ENCODE measurements around the gene NFKB2.

The NFKB2 gene

DNA sequence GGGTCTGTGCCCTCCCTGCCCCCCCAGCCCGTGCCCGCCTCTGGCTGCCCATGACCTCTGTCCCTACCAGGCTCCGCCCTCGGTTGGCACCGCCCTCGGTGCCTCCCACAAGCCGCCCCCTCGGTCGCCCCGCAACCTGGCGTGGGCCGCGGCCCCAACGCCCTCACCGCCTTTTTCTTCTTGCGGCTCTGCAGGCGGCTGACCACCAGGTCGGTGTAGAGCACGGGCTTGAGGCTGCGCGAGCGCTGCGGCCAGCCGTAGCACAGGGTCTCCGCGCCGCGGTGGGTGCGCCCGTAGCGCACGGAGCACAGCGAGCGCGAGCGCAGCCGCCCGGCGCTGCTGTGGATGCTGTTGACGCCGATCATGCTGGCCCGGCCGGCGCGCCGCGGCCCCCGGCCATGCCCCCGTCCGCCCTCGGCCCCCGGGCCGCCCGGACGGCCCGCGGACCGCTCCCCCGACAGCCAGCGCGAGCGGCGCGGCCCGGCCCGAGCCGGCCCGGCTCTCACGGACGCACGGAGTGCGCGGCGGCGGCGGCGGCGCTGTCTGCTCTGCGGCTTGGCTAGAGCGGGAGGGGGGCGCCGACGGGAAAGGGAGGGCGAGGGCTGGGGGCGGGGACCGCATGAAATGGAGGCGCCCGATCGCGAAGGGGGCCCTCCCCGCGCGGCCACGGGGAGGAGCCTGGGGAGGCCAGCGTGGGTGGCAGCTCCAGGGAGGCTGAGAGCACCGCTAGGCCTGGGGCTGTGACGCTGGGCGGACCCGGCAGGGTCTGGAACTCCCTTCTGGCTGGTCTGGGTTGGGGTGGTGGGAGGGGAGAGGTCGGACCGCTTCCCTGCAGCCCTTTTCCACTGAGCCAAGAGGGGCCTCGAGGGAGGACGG, 13.5 kb downstream of the NFKB2 start:
- no peak for DNase-seq (ENCODE audit: low read depth, low spot score)

DNA sequence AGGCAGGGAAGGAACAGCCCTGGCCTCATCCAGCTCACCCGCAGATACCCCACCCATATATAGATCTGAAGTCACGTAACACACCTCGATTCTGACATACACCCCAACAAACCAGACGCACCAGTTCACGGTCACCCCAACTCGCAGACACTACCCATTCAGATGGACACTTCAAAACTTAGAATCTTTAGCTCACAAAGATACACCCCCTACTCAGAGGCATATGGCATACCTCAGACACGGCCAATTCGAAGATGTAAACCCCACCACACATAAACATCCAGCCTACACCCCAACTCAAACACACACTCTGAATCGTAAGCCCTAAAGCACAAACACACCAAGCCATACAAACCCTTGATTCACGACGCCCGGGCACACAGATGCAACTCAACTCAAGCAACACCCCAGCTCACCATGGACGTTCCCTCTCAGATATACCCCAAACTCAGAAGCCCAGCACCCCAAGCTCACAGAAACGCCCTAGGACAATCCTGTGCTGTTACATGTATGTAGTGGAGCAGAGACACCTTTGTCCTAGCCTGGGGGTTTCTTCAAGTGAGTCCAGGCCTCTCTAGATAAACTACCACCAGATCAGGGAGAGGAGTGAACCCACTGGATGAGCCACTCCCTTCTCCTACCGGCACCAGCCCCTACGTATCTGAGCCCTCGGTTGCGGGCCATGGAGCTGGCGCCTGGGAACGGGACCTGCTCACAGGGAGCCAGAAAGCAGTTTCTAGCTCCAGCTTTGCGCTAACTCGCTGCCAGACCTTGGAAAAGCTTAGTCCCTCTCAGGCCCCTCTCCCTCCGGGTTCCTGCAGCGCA, 14.3 kb downstream of the NFKB2 start:
- DNase-seq (ENCODE audit: low read depth, low spot score), result no peak

- no peak for DNase-seq (ENCODE audit: low read depth, low spot score)
Measured at GRCh38 chr10:102410429-102411073, 15.0 kb downstream of the NFKB2 start.

GRCh38 chr10:102411341-102412255, 16.1 kb downstream of the NFKB2 start:
- DNase-seq (ENCODE audit: low read depth, low spot score), result no peak

- no peak for DNase-seq (ENCODE audit: low read depth, low spot score)
Measured at GRCh38 chr10:102412293-102412692, 16.8 kb downstream of the NFKB2 start.

DNA sequence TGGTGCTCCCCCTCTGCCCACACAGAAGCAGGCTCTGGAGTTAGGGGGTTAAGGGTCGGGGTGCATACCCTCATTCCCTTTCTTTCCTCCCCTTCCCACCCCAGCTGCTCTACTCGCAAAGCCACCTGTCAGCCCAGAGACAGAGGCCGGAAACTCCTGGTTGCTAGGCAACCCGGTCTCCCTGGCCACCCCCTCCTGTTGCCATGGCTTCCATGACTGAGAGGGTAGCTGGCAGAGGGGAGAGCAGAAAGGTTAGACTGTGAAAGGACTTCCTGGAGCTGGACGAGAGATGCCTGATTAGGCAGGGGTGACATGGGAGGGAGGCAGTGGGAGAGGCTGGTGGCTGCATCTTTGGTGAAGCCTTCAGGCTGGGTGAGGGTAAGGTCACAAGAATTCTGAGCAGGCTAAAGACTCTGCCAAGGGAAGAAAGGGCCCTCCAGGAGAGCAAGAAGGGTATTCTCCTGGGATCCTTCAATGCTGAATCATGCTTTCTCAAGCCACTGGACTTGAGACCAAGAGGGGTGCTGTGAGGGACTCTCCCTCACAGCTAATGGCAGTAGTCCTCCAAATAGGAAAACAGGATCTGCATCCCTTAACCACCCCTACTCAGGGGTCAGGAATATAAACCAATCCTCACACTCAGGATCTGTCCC, 17.7 kb downstream of the NFKB2 start:
- DNase-seq (ENCODE audit: low read depth, low spot score), result no peak

DNA sequence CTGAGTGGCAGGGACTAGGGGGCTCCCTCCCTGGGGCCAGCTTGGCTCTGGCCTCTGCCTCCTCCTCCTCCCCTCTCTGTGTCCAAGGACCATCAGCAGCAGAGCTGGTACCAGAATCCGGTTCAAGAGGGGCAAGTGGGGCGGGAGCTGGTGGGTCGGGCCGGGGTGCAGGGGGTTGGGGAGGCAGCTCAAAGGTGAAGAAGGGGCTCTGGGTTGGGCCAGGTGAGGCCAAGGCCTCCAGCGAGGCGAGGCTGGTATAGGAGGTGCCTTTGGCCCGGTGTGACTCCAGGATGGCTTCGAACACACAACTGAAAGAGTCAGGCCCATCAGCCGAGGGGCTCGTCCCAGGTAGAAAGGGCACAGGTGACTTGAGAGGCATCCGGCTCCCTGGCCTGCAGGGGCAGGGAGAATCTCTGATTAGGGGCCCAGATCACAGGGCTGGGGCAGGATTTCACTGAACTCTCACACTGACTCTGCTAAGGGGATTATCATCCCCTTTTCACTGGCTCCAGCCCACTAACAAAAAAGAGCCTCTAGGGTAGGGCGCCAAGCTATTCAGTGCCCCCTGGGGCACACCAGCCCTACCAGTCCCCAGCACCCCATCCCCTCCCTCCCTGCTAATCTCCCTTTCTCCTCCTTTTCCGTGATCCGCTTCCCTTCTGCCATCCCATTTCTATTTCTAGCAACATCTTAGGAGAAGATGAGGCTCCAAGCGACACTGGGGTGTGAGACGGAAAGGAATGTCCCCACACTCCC, 18.5 kb downstream of the NFKB2 start:
- DNase-seq (ENCODE audit: low read depth, low spot score), result no peak

DNA sequence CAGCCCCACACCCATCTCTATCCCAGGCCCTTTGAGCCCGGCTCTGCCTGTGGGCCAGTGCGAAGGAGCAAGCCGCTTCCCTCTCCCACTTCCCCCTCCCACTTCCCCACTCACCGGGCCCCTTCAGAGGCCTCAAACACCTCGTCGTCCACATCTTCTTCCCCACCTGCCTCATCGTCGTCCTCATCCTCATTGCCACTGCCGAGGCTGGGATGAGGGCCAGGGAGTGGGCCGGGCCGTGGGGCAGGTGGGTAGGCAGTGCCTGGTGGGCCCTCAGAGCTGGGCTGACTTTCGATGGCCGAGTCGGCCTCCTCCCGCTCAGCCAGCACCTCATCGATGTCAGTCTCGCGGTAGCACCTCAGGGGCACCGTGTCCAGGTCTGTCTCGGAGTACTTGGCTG, 19.2 kb downstream of the NFKB2 start:
- no peak for DNase-seq (ENCODE audit: low read depth, low spot score)

DNA sequence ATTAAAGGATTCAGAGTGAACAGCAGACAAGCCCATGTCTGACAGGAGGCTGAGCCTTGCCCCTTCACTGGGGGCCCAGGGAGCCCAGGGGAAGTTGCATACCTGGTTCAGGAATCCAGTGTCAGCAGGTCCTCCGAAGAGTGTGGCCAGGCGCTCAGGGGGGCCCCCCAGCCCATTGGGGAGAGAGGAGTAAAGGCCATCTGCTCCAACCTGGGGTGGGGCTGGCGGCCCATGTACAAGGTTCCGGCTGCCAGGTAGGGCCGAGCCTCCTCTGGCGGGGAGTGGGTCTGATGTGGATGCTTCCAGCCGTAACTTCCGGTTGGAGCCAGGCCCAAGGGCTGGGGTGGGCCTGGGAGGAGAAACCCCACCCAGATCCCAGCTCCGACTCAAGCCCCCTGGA, 20.8 kb downstream of the NFKB2 start:
- DNase-seq (ENCODE audit: low read depth, low spot score), result no peak

- no peak for DNase-seq (ENCODE audit: low read depth, low spot score)
Measured at GRCh38 chr10:102416695-102417094, 21.2 kb downstream of the NFKB2 start.

DNA sequence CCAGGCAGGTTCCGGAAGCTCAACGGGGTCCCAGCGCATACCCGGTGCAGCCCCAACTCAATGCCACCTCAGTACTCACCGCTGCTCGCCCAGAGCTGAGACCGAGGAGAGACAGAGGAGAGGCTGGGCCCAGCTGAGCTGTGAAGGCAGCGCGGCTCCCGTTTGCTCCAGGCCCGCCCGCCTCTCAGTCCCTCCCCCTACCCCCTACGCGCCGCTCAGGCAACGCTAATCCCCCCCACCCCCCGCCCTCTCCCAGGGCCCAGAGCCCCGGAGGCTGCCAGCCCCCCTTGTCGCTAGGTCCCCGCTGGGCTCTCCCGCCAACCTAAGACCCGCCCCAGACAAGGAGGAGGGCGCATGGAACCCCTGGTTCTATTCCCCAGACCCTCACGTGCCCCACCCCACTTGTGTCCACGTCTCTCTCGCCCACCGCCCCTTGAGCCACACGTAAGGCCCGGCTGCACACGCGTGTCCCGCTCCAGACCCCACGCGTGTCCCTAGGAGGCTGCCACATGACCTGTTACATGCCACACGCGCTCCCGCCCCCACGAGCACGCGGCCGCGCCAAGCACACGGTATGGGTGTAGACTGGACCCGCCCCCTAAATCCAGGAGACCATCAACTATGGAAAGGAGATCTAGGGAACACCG, 23.2 kb downstream of the NFKB2 start, which contains the start of gene PSD:
Gene PSD, minus strand, starts transcription at position 164 of the 647 bp plus-strand sequence. CDS start 1,747 bp downstream, outside the sequence.
- no peak for DNase-seq (ENCODE audit: low read depth, low spot score)

DNA sequence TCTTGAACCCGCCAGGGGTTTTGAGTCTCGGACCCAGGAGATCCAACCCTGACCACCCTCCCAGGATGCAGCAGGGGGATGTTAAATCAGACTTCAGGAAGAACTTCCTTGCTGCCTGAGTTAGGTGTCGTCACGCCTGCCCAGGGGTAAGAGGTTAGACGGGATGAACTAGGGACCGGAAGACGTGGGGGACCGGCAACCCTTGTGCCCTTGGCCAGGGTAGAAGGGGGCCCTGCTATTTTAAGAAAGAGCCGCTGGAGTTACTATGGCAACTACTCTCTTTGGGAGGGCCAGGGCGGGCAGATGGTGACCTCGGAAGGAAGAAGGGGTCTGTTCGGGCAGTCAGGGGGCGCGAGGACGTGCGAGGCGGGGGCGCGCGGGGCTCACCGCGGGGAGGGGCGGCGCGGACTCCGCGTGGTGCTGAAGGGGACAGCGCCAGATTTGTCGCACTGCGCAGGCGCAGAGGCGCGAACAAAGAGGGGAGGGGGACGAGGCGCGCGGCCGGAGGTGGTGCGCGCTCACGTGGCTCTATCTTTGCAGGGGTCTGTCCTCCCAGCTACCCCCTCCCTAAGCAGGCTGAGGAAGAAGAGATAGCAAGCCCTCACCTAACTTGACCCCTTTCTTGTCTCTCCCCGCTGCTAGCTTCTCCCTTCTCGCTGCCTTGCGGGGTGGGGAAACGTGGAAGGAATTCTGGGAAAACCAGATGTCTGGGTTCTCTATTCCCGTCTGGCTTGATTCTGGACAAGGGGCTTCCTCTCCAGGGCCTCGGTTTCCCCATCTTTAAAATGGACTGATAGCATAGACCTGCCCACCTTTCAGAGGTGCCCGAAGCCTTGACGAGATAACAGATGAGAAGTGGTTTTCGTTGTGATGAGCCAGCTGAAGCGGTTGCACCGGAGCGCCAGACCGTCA, 24.0 kb downstream of the NFKB2 start:
- DNase-seq (ENCODE audit: low read depth, low spot score), result no peak

- no peak for DNase-seq (ENCODE audit: low read depth, low spot score)
Measured at GRCh38 chr10:102420181-102420713, 24.7 kb downstream of the NFKB2 start.

DNA sequence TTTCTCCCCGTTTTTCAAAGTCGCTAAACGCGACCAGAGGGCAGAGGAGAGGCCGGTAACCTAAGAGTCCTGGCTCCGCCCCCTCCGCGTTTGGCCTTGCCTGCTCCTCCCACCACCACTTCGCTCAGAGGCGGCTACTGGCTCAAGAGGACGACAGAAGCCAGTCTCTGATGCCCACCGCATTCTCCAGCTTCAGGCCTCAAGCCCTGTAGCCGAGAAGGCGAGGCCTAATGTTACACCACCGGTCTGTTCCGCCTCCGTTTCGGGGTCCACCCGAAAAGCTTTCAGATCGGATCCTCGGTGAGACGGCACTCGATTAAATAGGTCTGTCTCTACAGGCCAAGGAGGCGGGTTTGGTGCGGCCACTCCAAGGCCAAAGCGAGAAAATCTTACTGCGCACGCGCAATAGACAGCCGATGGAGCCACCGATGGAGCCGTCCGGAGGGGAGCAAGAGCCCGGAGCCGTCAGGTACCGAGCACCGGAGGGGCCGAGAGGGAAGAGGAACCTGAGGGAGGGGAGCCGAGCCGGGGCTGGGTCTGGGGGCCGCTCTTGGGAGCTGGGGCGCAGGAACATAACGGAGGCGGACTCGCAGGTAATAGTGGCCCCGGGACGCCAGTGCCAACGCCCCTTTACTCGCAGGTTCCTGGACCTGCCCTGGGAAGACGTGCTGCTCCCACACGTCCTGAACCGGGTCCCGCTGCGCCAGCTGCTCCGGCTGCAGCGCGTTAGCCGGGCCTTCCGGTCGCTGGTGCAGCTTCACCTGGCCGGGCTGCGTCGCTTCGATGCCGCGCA, 25.4 kb downstream of the NFKB2 start, which contains the start of gene FBXL15:
Gene FBXL15, plus strand, starts transcription at position 123 of the 793 bp plus-strand sequence. Its CDS starts 294 bp downstream, at position 417.
- peak; percentile 91 for DNase-seq (ENCODE audit: low read depth, low spot score)

- DNase-seq (ENCODE audit: low read depth, low spot score), result no peak
Measured at GRCh38 chr10:102421507-102421756, 25.9 kb downstream of the NFKB2 start.

- no peak for DNase-seq (ENCODE audit: low read depth, low spot score)
Measured at GRCh38 chr10:102421757-102422512, 26.4 kb downstream of the NFKB2 start.

All from smooth muscle cell of the brain vasculature (primary cell).